Umbilical cord (tissue), 2 donors: ENCODE data around the gene SAV1. TPM values are rescaled to one million over a fixed set of nuclear protein-coding genes. Genes with fewer than 3 reads are reported as not detected.
A peak's percentile ranks its signal among the peaks of the same experiment; 100 is the strongest.
"Not testable (repeated sequence)": the region's sequence is repeated elsewhere in the genome, so short reads cannot be mapped to it uniquely, and the experiment has no call there.

Source experiments
- DNase-seq: peaks from one replicate; pipeline ENCODE4 v3.0.0-alpha.2; 2015; ENCODE audit warnings: low spot score
- total RNA-seq: library from RNA; depleted of rRNA; stranded (reverse); fragments of >200 nt; gene quantifications from one replicate; pipeline ENCODE4 v1.2.3, GENCODE V29; 2014; ENCODE audit warnings: low replicate concordance; ENCODE audit not compliant: insufficient read depth

The SAV1 gene
- total RNA-seq, 1 donor from 2014 or later = 40.7 TPM

- DNase-seq = not testable (repeated sequence)
Measured at GRCh38 chr14:50665300-50665699, 2.8 kb downstream of the SAV1 start.

GRCh38 chr14:50664579-50664978 is 3.5 kb downstream of the SAV1 start:
- not testable (repeated sequence) for DNase-seq

GRCh38 chr14:50659327-50659974 is 8.7 kb downstream of the SAV1 start:
- DNase-seq = no peak

- peak; percentile 72 for DNase-seq
Measured at GRCh38 chr14:50658203-50658602, 9.9 kb downstream of the SAV1 start.

GRCh38 chr14:50657753-50658152 is 10.4 kb downstream of the SAV1 start:
- no peak for DNase-seq

- DNase-seq = no peak
Measured at GRCh38 chr14:50656776-50657175, 11.3 kb downstream of the SAV1 start.

GRCh38 chr14:50649691-50650090 is 18.4 kb downstream of the SAV1 start:
- DNase-seq = no peak

DNA sequence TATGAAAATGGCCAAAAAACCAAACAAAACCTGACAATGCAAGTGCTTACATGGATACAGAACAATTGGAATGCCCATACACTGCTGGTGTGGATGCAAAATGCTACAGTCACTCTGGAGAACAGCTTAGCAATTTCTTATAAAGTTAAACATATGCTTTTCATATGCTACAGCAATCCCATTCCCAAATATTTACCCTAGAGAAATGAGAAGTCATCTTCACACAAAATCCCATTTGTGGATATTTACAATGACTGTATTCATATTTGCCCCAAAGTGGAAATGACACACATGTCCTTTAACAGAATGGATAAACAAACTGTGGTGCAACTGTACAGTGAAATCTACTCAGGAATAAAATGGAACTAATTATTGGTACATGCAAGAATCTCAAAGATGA is 20.4 kb downstream of the SAV1 start:
- DNase-seq = no peak

- no peak for DNase-seq
Measured at GRCh38 chr14:50647282-50647681, 20.8 kb downstream of the SAV1 start.

DNA sequence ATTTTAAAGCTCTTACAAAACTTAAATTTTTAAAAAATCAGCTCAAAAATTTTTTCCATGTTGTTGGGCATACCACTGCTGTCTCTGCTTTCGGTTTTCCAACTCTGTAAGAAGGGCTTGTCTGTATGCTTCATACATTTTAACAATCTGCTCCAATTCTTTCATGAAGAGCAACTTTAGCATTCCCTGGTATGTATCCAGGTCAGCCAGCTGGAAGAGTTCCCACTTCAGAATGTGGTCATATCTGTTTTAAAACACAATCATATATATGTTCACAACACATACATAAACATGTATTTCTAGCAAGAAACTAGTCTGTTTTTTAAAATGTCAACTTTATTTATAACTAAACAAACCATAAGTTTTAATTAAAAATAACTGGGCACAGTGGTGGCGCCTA is 33.0 kb downstream of the SAV1 start:
- DNase-seq = no peak

GRCh38 chr14:50633954-50634353 is 34.2 kb downstream of the SAV1 start:
- DNase-seq = no peak

DNA sequence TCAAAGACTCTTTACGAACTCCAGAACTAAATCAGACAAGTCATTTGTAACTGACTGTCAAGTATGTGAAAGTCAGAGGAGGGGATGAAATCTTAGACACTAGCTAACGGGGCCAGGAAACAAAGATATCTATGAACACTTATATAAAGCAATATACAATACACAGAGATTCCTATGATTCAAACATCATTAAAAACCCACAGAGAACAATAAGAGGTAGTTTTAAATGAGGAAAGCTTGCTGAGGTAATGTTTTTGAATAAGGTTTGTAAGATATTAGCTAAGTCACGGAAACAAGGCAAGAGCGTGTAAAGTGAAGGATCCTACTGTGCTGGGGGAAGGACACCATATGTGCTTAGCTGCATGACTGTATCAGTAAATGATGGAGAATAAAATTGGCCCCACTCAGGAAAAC is 36.7 kb downstream of the SAV1 start:
- no peak for DNase-seq

GRCh38 chr14:50624947-50625346 is 43.2 kb downstream of the SAV1 start:
- not testable (repeated sequence) for DNase-seq

DNA sequence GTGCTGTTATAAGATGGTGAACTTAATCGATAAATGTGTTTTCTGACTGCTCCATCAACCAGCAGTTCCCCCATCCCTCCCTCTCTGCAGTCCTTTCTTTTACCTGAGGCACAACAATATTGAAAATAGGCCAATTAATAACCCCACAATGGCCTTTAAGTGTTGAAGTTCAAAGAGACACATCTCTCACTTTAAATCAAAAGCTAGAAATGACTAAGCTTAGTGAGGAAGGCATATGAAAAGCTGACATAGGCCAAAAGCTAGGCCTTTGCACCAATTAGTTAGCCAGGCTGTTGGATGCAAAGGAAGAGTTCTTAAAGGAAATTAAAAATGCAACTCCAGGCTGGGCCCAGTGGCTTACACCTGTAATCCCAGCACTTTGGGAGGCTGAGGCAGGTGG is 43.7 kb downstream of the SAV1 start:
- no peak for DNase-seq

DNA sequence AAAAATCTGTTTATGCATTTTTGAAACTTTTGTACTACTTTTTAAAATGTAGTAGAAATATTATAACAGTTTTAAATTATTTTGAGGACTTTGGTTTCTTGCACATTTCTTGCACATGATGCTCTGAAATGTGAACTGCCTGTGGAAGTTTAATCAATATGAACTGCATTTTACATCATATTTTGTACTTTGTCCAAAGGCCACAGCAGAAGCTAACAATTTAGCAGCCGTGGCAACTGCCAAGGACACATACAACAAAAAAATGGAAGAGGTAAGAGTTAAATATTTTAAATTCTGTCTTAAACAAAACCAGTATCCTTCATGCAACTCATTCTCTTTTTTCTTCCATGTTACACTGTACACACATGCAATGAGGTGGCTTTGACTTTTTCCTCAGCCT is 45.1 kb downstream of the SAV1 start:
- no peak for DNase-seq

- no peak for DNase-seq
Measured at GRCh38 chr14:50620341-50620740, 47.8 kb downstream of the SAV1 start.

DNA sequence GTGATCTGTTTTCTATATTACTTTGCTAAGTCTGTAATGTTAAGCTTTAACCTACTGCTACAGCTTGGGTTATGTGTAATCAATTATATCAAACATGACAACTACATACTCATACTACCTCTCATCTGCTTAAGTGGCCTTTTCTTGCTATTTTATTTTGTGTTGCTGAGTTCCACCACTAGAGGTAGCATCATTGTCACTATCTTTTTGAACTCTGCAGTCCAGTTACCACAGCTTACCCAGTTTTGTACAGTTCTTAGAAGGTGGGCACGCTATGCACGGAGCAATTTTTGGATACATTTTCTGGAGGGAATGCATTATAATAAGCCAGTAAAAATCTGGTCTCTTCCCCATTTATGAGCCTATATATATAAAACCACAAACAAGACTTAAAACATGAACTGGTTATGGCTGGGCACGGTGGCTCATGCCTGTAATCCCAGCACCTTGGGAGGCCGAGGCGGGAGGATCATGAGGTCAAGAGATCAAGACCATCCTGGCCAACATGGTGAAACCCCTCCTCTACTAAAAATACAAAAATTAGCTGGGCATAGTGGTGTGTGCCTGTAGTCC is 48.5 kb downstream of the SAV1 start:
- DNase-seq = peak; percentile 44

DNA sequence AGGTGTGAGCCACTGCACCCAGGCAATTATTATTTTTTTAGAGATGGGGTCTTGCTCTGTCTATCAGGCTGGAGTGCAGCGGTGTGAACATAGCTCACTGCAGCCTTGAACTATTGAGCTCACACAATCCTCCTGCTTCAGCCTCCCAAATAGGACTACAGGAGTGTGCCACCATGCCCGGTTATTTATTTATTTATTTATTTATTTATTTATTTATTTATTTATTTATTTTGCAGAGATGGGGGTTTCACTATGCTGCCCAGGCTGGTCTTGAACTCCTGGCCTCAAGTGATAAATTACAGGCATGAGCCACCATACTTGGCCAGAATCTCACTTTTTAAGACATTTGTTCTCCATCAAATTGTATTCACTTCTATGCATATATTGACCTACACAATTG is 51.8 kb downstream of the SAV1 start:
- DNase-seq = no peak

DNA sequence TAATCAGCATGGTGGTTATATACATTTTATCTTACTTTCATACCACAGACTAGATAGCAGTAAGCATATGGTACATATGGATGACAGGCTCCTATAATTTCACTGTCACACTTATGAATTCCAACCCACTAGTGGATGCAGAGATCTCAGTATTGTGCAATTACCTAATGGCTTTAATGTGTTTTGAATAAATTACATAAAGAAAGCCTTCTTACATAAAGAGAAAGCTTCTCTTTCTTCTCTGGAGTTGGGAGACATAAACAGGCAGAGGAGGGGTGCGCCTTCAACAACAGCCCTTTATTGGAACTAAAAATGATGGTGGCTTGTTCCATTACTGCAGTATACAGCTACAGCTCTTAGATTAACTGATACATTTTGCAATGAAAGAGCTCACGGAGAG is 52.6 kb downstream of the SAV1 start:
- DNase-seq = no peak

DNA sequence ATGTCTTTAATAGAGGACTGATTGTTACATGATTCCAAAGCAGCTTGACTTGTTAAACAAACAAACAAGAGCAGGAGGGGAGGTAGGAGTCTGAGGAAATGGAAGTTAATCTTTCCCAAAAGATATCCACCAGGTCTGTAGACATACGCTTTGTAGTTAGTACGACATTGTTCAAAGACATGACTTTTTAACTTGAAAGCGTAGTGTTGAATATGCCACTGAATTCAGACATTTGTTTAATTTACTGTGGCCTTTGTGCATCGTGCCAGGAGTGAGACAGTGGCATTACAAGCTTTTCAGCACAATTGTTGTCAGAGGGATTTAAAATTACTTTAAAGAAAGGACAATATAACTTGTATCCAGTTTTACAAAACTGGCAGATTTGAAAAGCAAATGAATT is 53.0 kb downstream of the SAV1 start:
- no peak for DNase-seq

DNA sequence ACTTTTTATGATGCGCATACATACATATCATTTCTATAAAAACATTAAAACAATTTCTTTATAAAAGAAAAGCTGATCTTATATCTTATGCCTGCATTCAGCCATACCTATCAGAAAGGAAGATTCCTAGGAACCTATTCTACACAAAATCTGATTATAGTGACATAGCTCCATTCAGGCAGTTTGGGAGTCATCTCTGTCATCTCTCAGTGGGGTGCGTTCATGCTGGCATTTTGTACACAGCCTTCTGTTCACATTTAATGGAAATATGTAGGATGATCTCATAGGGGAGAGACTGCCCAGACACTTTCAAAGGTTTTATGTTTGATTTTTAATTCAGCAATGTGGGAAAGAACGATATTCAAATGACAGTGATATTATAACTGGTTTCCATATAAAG is 55.3 kb downstream of the SAV1 start:
- DNase-seq = no peak

DNA sequence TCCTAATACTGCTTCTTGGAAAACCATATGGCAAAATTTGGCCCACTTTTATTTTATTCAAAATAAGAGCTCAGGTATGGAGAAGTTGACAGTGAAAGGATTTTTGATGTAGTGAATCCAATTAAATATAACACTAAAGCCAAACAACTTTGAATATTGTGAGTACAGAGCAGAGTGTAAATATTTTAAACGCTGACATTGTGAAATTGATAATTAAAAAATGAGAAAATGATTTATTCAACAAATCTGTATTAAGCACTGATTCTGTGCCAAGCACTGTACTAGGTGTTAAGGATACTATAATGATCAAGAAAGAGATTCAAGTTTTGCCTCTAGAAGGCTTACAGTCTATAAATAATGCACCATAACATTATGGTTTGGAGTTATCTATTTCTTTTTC is 57.6 kb downstream of the SAV1 start:
- DNase-seq = no peak

- no peak for DNase-seq
Measured at GRCh38 chr14:50608302-50608851, 59.7 kb downstream of the SAV1 start.

DNA sequence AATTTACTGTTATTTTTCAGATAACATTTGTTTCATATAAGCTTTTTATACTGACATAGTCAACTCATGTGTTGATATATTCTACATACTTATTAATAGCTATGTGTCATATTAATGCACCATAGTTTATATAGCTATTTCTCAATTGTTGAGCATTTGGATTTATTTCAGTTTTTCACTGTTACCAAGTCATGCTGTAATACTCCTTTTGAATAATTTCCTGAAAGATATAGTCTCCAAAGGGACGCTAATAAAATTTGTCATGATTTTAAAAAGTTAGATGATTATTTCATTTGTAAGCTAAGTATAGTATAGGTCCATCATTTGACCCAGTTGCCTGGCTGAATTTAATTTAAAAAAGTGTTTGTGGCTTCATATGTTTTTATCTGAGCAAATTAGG is 60.3 kb downstream of the SAV1 start:
- no peak for DNase-seq
